Keratinocyte (primary cell): ENCODE results near the gene KIF14. TPM values are rescaled to one million over a fixed set of nuclear protein-coding genes. Genes with fewer than 3 reads are reported as not detected.

Experiments
- DNase-seq: peaks from one replicate; pipeline ENCODE4 v3.0.0-alpha.2; 2011; ENCODE audit warnings: low read depth, missing footprints, low spot score
- FAIRE-seq: peaks from 2 replicates; lab custom pipeline; 2011; peaks lifted over from hg19 to GRCh38; lab: Jason Lieb, UNC
- H2AFZ ChIP-seq: 2 replicates; pipeline ENCODE4 v1.6.0; 2012; ENCODE audit warnings: low read length, control low read depth, inconsistent platforms; ENCODE audit not compliant: control insufficient read depth
- H3K27ac ChIP-seq: 2 replicates; pipeline ENCODE4 v1.5.1; 2011; ENCODE audit warnings: low read length; ENCODE audit not compliant: control insufficient read depth, insufficient read depth
- H3K27me3 ChIP-seq: 3 replicates; pipeline ENCODE4 v1.6.0; 2011; ENCODE audit warnings: low read length; ENCODE audit not compliant: control insufficient read depth, insufficient read depth; ENCODE audit errors: extremely low read depth
- H3K36me3 ChIP-seq, 2 experiments: 2 replicates in 1 of 2; 3 replicates in 1 of 2; pipeline ENCODE4 v1.5.1; 2011; ENCODE audit warnings: low read length in 2 of 2, mild to moderate bottlenecking in 1 of 2; ENCODE audit not compliant: control insufficient read depth in 2 of 2, insufficient read depth in 2 of 2; ENCODE audit errors: extremely low read depth in 1 of 2
- H3K4me1 ChIP-seq: 3 replicates; pipeline ENCODE4 v1.5.1; 2011; ENCODE audit warnings: low read length; ENCODE audit not compliant: control insufficient read depth, insufficient read depth; ENCODE audit errors: extremely low read depth
- H3K4me2 ChIP-seq: 3 replicates; pipeline ENCODE4 v1.6.0; 2011; ENCODE audit warnings: low read depth, low read length; ENCODE audit not compliant: control insufficient read depth, insufficient read depth; ENCODE audit errors: extremely low read depth
- H3K4me3 ChIP-seq, 3 experiments: fragments of 200-600 bp in 1 of 3; sonication (generic) in 1 of 3; 2 replicates in 2 of 3; 3 replicates in 1 of 3; pipeline ENCODE4 v1.5.1; 2011 to 2016; ENCODE audit warnings: low read length in 3 of 3, mild to moderate bottlenecking in 3 of 3, control low read depth in 2 of 3, inconsistent platforms in 1 of 3, low read depth in 1 of 3, mixed read lengths in 1 of 3, mixed run types in 1 of 3, moderate library complexity in 1 of 3; ENCODE audit not compliant: control insufficient read depth in 2 of 3, insufficient read depth in 2 of 3; ENCODE audit errors: extremely low read depth in 1 of 3
- H3K79me2 ChIP-seq: 2 replicates; pipeline ENCODE4 v1.6.0; 2012; ENCODE audit warnings: low read length; ENCODE audit not compliant: control insufficient read depth, insufficient read depth
- H3K9ac ChIP-seq: 3 replicates; pipeline ENCODE4 v1.6.0; 2011; ENCODE audit warnings: low read length; ENCODE audit not compliant: control insufficient read depth, insufficient read depth; ENCODE audit errors: extremely low read depth
- H3K9me1 ChIP-seq: 3 replicates; pipeline ENCODE4 v1.6.0; 2011; ENCODE audit warnings: low read length; ENCODE audit not compliant: control insufficient read depth, insufficient read depth; ENCODE audit errors: extremely low read depth
- H3K9me3 ChIP-seq: 2 replicates; pipeline ENCODE4 v1.5.1; 2012; ENCODE audit warnings: low read depth, low read length; ENCODE audit not compliant: control insufficient read depth
- H4K20me1 ChIP-seq: 3 replicates; pipeline ENCODE4 v1.6.0; 2011; ENCODE audit warnings: low read length; ENCODE audit not compliant: control insufficient read depth, insufficient read depth; ENCODE audit errors: extremely low read depth
- CTCF ChIP-seq, 3 experiments: IDR thresholded peaks in 1 of 3; conservative IDR thresholded peaks in 1 of 3; optimal IDR thresholded peaks in 1 of 3; 2 replicates in 2 of 3; 3 replicates in 1 of 3; pipeline versions ENCODE3 to v1.5.1; 2011; ENCODE audit warnings: low read length in 3 of 3, mild to moderate bottlenecking in 3 of 3, moderate library complexity in 2 of 3, control low read depth in 1 of 3, inconsistent platforms in 1 of 3; ENCODE audit not compliant: insufficient read depth in 2 of 3; ENCODE audit errors: extremely low read depth in 1 of 3
- EZH2 ChIP-seq: IDR thresholded peaks from one replicate; pipeline ENCODE4 v1.6.1; 2012; ENCODE audit warnings: inconsistent platforms, mild to moderate bottlenecking, low read length, moderate library complexity
- dilution Hi-C: fragments of 300-500 bp; cut with MboI; formaldehyde crosslinking; loops from one replicate; pipeline ENCODE4 v1.7.0; 2020; ENCODE audit warnings: low sequenced_read_pairs; ENCODE audit not compliant: extremely low pct_ligation_motif_present
- polyA plus RNA-seq, 5 experiments: library from polyadenylated mRNA; depleted of rRNA in 3 of 5; stranded (reverse) in 3 of 5; stranded (forward) in 1 of 5; unstranded in 1 of 5; fragments of >200 nt; gene quantifications; 1 replicate in 1 of 5; 2 replicates in 3 of 5; 3 replicates in 1 of 5; pipeline versions ENCODE4 v1.2.1 to v1.2.3, GENCODE V29; 2011 to 2012; ENCODE audit warnings: missing spikeins in 2 of 5, low read depth in 1 of 5, low replicate concordance in 1 of 5

The KIF14 gene
- polyA plus RNA-seq, 1 donor (not counting 4 experiments of a cell fraction or from before 2014, with no cell fraction given) = 6.2 TPM

GRCh38 chr1:200538179-200538578 lies 82.4 kb downstream of the KIF14 start:
- TF ChIP-seq EZH2 (no peak), CTCF (optimal IDR thresholded peaks at IDR 0.05 in 1 of 3, IDR thresholded peaks at IDR 0.05 in 1 of 3, conservative IDR thresholded peaks at IDR 0.05 in 1 of 3; ENCODE audit: extremely low read depth in 1 of 3, insufficient read depth in 2 of 3, low read length in 3 of 3) (no peak)
- H3K9me1 ChIP-seq = no peaks in the 10 kb centered on the region
- H3K79me2 ChIP-seq = no peaks in the 10 kb centered on the region
- H3K27ac ChIP-seq = no peak overlapping the region
- no peaks in the 10 kb centered on the region for H3K27me3 ChIP-seq
- dilution Hi-C loops = no loop called here
- no peak overlapping the region for H3K9ac ChIP-seq
- no peaks in the 10 kb centered on the region for H3K4me1 ChIP-seq
- H4K20me1 ChIP-seq = no peaks in the 10 kb centered on the region
- DNase-seq (no peak), FAIRE-seq (no peak)
- H2AFZ ChIP-seq = no peak overlapping the region
- H3K4me3 ChIP-seq = no peak overlapping the region
- no peaks in the 10 kb centered on the region for H3K36me3 ChIP-seq
- no peak overlapping the region for H3K4me2 ChIP-seq
- no peaks in the 10 kb centered on the region for H3K9me3 ChIP-seq

- TF ChIP-seq CTCF (optimal IDR thresholded peaks at IDR 0.05 in 1 of 3, IDR thresholded peaks at IDR 0.05 in 1 of 3, conservative IDR thresholded peaks at IDR 0.05 in 1 of 3; ENCODE audit: extremely low read depth in 1 of 3, insufficient read depth in 2 of 3, low read length in 3 of 3) (peak; percentile 14 to 76 (median 54)), EZH2 (no peak)
- FAIRE-seq (peak; percentile 67), DNase-seq (peak; percentile 33)
- H3K4me1 ChIP-seq = no peaks in the 10 kb centered on the region
- no peak overlapping the region for H3K9ac ChIP-seq
- no peaks in the 10 kb centered on the region for H3K9me3 ChIP-seq
- no peaks in the 10 kb centered on the region for H4K20me1 ChIP-seq
- H2AFZ ChIP-seq = no peak overlapping the region
- peaks cover 3% of the 10 kb centered on the region for H3K27me3 ChIP-seq
- no peak overlapping the region for H3K27ac ChIP-seq
- dilution Hi-C loops = no loop called here
- H3K4me2 ChIP-seq = no peak overlapping the region
- H3K79me2 ChIP-seq = no peaks in the 10 kb centered on the region
- no peaks in the 10 kb centered on the region for H3K9me1 ChIP-seq
- no peak overlapping the region for H3K4me3 ChIP-seq
- no peaks in the 10 kb centered on the region for H3K36me3 ChIP-seq
These were observed 84.9 kb downstream of the KIF14 start for GRCh38 chr1:200535605-200536004.
